ENCODE results near the gene HOXA13.

Gene HOXA13

DNA sequence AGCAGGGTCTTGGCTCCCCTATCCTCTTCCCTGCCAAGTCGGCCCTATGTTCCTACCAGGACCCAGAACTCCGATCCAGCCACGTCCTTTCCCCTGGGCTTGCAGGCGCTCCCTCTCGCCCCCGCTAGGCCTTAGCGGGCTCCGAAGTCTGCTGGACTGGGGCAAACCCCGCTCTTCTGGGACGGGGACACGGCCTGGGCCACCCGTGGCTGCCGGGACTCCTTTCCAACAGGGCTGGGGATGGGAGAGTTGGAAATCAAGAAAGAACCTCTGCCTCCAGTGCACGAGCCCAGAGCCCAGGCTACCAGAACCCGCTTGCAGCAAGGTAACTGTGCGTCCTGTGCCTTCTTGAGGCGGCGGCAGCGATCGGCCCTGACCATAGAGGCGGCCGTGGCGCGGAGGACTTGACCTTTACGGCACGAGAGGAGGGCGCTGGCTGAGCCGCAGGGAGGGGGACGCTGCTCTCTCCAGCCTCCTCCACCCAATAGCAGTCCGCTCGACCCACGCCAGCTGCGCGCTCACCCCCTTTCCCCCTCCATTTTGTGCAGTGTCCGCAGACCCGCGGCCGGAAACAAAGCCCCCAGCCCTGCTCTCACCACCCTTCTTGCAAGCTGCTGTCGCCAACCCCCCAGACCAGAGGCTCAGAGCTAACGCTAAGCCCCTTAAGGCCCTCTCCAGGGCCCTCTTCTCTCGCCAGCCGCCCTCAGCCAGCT lies 7.9 kb downstream of the HOXA13 start:
- no peak for DNase-seq

DNA sequence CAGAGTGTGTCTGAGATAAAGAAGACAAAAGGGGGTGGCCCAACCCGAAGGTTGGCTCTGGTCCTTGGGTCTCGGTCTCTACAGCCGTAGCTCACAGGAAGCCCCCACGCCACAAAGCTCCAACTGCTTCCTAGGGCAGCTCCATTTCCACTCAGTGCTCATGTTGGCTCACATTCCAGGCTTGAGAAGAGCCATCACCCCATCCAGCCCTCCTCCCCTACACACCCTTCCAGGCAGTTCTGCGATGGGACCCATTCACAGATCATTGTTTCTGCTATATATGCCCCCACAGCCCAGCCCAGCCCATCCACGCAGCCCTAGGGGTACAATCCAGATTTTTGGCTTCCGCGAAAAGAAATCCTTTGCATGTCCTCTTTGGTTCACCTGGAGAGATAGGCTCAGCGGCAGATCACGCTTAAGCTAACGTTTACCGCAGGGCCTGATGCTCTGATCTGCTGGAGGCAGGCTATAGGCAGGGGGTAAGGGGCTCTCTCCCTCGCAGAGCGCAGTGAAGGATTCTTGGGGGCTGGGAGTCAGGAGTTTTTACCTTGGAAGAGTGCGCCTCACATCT lies 8.6 kb downstream of the HOXA13 start:
- DNase-seq: no peak

DNA sequence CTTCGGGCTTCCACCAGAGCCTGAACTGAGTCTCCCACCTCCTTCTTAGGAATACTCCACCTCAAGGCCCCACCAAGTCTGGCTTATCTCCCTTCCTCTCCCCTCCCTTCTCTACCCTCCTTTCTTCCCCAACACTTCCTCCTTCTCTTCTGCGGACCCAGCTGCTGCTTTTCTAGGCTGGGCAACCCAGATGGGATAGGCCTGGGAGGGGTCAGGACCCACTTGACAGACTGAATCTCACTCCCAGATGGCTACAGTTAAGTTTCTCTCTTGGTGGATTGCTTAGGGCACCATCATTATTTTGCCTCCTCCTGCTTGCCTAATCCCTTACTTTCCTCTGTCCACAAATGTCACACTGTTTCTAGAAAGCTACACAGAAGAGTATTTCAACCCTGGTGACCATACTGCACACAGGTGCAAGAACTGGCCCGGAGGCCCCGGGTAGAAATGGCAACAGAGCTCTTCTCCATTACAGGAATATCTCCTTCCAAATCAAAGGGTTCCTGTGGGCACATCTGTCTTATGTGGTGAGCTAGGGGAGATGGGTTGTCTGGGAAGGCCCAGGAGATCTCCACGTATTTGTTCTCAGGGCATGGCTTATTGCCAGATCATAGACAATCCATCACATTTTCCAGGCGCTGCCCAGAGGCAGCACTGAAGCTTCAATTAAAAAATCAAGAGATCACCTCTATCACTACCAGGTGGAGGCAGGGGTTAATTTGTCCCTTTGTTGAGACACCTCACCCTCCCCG lies 9.7 kb downstream of the HOXA13 start:
- DNase-seq: no peak

DNA sequence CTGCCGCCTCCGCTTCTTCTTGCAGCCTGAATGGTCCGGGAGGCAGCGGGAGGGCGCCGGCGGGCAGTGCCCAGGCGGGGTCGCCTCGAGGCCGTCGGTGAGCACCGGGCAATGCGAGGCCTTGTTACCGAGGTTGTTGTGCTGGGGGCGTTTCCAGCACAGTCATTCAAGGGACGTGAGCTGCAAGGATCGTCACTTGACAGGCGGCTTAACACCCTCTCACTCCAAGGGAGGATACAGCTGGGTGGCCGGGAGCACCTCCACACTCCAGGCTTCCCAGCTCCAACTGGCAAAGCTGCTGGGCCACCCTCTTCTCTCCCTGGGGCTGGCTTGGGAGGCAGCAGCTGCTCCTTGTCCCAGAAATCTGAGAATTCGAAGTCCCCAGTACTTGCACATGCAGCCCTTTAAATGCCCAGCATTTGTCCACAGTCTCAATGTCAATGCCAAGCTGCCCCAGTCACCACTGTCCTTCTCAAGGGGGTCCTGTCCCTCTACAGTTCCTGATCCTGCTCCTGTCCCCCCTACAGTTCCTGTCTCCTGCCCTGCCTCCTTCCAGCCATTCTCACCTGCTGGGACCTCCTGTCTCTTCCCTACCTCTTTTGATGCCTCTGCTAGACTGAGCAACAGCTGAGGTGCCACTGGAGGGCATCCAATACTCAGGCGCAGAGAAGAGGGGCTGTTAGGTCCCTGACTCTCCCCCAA lies 10.4 kb downstream of the HOXA13 start:
- DNase-seq: no peak

DNA sequence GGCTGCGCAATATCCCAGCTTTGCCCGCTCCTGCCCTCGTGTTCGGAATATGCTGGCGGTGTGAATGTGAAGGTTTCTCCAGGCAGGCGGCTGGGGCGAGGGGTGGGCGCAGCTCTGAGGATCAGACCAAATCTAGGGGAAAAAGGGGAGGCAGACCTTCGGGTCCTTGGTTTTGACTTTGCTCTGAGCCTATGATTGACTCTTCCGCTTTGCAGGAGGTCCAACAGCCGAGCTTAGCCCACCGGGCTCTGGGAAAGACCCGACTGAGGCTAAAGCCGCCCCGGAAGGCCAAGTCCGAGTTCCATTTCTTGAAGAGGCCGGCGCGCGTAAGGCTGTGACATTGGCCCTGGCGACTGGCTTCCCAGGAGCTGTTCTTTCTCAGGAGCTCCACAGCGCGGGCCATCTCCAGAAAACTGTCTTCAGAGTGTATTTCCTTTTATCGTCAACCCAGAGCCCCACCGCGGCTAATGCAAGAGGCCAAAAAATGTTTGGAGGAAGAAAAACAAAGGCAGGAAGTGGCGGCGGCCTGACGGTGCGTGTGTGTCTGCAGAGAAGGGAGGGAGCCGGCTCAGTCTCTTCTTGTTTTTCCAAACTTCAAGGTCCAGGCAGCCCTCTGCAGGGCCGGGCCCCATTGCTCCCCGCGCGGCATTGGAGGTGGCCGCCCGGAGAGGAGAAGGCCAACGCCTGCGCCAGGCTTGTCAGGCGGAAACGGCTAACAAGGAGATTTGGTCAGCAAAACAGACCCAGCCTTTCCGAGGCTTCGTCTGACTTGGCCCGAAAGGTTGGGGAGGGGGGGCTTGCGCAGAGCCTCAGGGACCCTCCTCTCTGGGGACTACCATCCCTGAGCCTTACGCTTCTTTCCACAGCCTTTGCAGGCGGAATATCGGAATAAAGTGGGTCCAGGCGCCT lies 11.3 kb downstream of the HOXA13 start:
- DNase-seq: no peak

DNA sequence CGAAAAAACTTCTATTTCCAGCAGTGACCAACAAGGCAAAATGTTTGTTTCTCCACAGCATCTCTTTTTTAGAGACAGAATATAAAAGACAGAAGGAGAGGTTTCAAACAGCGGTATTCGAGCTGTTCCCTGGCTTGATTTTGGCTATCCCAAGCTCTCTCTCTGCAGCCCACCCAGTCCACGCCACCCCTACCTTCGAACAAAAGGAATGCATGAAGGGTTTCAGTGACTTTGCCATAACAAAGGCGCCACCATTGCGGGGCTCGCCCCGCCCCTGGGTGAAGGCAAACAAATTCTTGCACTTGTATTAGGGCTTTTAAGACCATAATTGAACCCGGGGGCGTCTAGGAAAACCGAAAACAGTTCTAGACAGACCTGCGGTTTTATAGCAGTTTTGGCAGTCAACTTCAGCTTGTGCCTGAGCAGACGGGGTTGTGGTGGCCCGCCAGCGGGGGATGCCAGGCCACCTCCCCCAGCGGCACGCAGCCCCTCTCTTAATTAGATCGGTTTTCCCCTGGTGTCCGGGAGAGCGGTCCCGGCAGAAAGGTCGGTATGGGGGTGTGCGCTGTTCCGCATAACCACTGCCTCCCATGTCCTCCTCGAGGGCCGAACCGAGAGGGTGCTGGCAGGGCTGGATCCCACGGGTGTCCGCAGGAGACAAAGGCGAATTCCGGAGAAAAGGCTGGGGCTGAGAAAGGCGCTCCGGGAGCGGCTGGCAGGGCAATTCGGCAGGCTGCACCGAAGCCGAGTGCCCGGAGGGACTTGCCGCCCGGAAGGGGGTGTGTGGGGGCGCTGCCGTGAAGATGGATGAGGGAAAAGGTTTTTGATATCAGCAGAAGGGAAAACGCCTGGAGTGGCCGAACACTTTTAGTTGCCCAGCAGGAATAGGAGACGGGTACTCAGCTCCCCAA lies 12.2 kb downstream of the HOXA13 start:
- DNase-seq: no peak

DNA sequence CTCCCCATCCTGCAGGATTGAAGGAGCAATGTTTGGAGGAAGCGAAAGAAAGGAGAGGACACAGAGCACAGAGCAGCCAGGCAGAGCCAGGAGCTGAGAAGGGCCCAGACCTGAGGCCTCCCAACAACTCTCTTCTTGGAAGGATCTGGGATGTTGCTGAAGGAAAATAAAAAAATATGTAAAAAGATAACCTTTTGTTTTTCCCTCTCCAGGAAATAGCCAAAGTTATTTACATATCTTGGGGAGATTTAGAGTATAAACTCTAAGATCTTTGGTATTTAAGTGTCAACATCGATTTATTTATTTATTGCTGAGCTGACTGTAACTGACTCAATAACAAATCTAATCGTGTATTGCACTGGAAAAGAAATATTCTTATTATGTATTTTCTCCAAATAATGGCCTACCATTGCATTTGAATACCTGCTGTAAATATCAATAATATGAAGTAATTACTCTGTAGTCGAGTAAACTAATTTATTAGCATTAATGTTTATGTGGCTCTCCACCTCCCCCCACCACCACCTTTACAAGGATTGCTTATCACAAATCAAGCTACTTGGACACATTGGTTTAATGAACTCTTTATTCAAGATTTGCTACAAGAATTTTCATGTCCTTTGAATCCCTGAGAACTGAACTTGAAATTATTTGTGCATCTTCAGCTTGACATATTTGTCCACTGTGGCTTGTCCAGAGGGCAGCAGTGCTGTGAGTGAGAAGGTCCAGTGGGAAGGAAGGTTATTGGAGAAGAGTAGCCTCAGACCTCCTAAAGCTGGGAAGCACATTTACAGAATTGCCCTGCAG lies 13.0 kb downstream of the HOXA13 start:
- DNase-seq: no peak

DNA sequence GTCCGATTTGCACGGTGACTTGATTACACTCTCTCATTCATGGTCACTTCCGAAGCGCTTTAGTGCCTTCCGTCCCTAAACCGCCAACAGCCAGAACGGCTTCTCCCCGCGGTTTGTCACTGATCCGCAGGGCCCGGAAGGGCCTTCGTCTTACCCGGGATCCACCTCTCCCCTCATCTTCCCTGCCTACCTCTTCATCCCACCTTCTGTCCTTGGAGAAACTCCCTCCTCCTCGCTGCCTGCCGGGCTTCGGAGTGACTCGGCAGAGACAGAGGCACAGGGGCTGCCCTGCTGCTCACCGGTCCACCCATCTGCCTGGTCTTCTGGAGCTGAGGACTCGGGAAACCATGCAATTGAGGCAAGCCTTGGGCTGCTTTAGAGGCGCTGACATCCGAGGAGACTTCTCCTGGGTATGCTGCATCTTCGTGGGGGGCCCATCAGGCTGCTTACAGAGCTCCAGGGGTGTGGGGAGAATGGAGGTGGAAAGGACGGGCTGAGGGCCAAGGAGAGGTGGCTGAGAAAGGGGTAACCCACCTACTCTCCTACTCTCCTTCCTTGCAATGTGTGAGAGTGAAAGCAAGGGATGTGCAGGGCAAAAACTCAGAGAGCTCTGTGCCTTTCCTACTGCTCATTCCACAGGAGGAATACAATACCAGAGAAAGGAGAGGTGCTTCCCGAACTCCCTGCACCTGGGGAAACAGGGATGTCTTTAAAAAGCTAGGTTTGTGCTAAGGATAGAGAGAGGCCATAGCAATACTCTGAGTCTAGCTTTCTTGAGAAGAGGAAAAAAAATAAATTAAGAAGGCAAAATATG lies 13.8 kb downstream of the HOXA13 start:
- no peak for DNase-seq

DNA sequence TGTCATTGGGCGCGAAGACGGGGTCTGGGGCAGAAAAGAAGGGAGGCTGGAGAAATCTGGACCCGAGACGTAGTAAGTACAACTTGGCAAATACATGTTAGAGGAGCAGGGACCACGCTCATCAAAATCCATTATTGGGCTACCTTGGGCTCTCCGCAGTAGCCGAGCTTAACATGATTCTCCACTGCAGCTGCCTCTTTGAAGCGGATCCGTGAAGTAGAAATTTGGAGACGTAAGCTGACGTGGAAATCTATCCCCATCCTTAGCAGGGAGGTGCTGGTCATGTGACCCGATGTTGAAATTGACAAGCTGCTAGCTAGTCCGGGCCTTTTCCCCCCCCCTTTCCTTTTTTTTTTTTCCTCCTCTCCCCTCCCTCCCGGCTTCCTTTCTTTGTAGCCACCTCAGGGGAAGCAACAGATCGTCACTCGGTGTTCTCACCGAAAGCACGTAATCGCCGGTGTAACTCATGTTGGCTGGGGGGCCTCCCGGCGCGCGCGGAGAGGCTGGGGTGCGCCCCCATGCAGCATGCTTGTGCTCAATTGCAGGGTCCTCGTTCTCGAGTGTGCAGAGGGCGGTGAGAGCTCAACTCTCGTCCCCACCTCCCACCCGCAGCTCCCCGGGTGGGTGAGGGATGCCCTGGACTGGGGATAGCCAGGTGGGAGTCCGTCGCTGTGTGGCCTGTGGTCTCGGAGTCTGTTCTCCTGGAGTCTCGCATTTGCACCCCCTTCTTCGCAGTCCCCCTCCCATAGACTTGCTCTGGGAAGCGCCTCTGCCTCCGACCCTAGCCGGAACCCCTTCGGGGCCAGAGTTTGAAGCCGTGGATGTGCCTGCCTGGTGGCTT lies 14.7 kb downstream of the HOXA13 start, which contains the start of gene HOXA11:
HOXA11 (minus strand) TSS at position 220 of the 841 bp plus-strand sequence; CDS start at position 132, 88 bp downstream.
- no peak for DNase-seq

DNA sequence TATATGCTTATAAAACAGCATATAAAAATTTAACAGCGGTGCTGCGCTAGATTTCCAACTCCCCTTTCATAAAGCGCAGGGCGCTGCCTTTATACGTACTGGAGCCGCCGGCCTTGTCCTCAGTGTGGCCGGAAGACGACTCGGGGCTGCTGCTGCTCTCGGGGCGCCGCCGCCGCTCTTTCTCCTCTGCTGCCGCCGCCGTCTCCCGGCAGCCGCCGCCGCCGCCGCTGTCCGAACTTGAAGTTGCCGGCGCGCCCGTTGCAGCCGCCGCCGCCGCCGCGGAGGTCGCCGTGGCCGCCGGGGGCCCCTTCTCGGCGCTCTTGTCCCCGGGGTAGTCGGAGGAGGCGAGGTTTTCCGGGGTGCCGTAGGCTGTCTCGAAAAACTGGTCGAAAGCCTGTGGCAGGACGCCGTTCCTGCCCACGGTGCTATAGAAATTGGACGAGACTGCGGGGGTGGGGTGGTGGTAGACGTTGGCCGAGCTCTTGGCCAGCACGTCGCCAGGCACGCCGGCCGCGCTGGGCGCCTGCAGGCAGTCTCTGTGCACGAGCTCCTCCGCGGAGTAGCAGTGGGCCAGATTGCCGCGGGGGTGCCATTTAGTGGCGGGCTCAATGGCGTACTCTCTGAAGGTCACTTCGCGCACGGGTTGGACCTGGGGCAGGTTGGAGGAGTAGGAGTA lies 15.4 kb downstream of the HOXA13 start:
- no peak for DNase-seq

DNA sequence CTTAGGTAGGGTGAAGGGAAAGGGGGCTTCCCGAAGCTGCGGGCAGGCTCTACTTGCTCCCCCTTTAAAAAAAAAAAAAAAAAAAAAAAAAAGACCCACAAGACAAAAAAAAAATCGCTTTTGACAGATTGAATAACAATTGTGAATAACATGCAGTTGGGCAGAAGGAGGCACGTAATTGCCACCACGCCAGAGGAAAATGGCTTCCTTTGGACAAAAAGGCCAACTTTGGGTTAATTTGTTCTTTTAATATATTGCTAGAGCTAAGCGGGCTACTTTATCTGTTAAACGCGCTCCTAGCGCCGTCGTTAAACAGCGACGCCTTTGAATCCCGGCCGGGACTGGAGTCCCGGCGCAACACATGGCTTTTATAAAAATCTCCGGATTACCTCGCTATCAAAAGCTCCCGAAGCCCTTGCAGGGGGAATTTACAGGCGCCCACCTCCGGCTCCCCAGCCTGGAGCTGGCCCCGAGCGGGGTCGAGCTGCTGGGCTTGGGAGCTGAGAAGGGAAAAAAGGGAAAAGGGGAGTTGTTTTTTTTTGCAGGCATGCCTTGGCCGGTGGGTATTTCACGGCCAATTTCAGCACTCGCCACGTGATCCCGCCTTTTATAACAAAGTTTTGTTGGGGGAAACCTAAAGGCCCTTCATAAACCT lies 16.1 kb downstream of the HOXA13 start:
- DNase-seq: no peak

DNA sequence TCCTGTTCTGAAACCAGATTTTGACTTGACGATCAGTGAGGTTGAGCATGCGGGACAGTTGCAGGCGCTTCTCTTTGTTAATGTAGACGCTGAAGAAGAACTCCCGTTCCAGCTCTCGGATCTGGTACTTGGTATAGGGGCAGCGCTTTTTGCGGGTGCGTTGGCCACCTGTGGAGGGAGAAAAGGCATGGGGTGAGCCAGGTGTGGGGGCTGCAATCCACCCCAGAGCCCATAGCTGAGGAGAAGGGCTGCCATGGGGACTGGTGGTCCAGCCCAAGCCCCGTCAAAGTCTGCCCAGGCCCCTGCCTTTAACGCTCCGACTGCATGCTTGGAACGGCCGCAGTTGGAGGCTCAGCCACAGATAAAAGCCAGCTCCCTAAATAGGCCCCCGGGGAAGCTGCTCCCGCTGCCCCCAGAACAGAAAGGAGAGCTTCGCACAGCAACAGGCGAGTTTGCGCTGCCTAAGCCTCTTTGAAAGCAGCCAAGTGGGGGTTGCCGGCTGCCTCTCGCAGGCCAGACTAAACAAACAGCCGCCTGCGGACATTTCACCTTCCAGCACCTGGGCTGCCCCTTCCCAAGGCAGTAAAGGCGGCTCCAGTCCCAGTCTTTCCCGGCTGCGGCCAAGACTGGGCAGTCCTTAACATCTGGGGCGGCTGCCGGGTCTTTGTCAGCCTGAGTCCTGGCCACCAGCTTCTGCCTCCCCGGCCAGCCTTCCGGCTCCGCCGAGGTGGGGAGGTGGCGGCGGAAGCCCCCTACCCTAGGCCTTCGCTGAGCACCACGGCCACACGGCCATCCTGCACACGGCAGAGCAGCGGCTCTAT lies 16.8 kb downstream of the HOXA13 start:
- no peak for DNase-seq

DNA sequence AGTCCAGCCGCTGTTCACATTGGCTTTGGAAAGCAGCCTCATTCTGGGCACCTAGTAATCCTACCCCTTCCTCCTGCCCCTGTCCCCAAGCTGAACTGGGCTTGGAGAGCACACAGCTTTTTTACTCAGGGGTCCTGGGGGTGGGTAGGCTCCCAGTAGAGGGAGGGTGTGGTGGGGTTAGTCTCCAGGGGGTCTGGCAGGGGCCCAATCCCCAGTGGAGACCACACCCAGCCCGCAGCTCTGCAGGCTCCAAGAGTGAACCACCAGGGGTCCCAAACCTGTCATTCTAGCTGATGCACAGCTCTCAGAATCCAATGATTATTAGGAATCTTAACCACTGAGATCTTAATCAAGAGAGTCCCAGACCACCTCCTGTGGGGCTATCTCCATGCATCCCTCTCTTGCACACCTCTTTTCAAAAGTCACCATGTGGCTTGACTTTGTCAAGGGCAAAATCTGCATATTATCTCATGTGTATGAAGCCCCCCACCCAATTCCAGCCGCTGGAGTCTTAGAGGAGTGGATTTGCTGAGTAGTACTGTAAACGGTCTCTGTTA lies 17.5 kb downstream of the HOXA13 start:
- DNase-seq: no peak

DNA sequence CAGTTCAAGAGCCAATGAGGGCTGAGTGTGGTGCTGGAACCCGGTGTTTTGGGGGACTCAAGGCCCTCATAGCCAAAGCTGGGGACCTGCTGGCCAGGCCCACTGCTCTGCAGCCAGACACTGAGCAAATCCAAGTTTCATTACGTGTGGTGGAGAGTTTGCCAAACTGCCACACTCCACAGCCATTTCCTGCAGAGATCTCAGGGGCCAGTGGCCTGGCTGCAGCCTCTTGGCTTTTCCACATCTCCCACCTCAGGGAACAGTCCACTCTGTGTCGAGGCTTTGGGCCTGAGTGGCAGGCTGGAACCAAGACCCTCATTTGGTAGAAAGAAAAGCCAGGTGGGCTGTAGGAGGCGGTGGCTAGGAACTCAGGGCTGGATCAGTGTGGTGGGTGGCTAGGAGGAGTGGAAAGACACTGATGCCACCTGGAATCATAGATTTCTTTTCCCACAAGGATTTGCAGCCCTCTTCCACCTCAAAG lies 18.1 kb downstream of the HOXA13 start:
- DNase-seq: no peak

DNA sequence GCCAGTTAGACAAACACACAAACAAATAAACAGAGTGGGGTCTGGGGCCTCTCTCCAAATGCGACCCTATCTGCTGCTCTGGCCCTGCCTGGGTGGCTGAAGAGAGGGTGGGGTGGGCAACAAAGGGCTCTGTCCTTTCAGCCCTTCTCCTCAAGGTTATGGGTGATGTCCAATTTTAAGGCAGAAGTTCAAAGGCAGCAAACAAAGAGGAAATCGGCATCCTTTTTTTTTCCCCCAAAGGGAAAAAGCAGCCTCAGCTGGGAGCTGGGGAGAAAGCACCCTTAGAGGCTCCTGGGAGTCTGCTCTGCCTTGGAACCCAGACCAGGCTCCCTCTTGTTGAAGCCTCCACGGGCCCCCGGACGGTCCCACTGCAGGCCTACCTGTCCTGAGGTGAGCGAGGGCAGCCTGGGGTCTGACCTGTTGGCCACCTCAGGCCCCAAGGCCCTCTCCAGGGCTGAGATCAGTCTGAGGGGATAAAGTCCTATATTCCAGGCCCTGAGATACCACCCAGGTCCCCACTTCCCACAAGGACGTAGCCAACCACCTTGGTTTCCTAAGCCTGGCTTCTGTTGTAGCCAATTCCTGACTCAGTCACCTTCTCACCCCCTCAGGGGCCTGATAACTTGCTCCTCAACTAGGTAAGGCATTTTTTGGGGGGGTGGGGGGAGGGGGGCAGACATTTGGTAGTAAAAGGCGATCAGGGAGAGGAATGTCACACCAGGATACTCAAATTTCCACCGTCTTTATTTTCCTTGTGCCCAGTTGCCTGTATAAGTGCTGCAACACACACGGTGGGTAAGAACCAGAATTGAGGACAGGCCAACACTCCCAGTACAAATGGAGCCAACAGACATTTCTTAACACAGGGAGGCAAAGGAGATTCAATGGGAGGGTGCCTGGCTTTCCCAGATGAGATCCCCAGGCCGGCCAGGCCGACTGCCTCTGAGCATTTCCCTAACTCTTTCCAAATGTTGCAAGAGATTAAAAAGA lies 19.2 kb downstream of the HOXA13 start:
- no peak for DNase-seq

Data from activated CD4-positive, alpha-beta T cell treated with anti-CD3 and anti-CD28 coated beads, Interleukin-2, amount 50 U/mL, for 16 hours (primary cell).